Measurements from ENCODE around the gene MTURN.

The MTURN gene

GRCh38 chr7:30162622-30163124, 27.9 kb downstream of the MTURN start:
- DNase-seq = no peak

- peak; percentile 68 to 76 for DNase-seq
These were observed 28.6 kb downstream of the MTURN start for GRCh38 chr7:30163231-30163894.

DNA sequence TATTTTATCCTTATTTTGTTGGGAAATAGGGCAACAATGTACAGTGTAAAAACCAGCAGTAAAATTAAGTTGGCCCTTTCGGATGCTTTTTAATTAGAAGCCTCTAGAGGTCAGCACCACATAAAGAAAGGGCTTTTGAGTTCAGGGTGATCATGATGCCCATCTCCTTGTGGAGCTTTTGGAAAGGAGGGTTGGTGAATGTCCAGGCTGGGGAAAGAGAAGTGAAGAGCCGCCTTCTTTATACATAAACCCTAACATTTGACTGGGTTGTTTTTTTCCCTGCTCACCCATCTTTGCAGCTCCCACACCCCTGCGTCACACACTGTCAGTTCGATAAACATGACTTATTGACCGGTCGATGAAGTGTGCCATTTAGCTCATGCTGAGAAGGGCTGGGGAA, 29.8 kb downstream of the MTURN start:
- DNase-seq = peak; percentile 91 to 96

DNA sequence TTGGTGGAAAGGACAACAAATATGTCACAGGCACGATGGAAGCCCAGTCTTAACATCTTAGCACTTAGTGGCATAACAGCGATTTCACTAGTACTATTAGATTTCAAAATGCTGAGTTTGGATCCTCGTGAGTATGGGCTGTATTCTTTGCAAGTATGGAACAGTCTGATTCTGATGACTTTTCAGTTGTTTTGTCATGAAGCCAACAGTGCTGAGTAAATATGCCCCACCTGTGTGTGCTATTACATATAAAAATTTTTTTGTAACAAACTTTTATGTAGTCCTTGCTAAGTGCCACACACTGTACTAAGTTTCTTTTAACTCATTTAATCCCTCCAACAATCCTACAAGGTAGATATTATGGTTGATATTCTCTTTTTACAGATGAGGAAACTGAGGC, 30.8 kb downstream of the MTURN start:
- no peak for DNase-seq

GRCh38 chr7:30166155-30166840, 31.5 kb downstream of the MTURN start:
- DNase-seq = no peak

- DNase-seq = no peak
These were observed 32.1 kb downstream of the MTURN start for GRCh38 chr7:30166841-30167235.

DNA sequence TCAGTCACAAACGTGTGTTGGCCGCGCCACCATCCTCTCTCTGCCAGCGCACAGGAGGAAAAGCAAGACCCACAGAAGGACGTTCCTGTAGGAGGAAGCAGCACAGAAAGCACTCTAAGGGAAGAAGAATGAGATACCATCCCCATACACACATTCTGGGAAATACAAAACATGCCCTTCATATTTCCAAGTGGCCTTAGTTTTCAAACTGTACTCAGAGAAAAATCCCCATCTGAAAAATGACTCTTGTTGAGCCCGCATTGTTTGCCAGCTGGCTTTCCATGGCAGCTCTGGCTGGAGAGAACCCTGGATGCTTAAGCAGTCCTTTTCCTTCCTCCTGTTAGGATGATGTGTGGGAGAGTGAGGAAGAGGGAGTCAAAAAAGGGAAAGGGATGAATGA, 33.1 kb downstream of the MTURN start:
- DNase-seq = no peak

- no peak for DNase-seq
These were observed 34.2 kb downstream of the MTURN start for GRCh38 chr7:30168835-30169573.

DNA sequence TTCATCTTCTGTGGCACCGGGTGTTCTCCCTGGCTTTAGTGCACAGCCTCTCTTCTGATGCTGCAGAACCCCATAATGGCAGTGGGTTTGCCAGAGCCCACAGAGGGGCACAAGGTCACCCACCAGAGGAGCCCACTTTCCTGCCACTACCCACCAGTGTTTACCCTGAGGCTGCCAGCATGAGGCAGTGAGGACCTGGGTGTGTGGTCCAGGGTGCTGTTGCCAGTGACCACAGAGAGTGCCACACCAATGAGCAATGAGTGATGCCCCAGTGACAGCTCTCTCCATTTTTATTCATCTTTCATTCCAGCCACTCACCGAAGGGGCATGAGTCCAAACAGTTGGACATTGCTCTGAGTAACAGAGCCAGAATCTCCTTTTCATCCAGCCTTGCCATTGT, 34.8 kb downstream of the MTURN start:
- DNase-seq = no peak

GRCh38 chr7:30170476-30171205, 35.9 kb downstream of the MTURN start:
- no peak for DNase-seq

- DNase-seq = no peak
These were observed 37.1 kb downstream of the MTURN start for GRCh38 chr7:30171766-30172447.

GRCh38 chr7:30172451-30172850, 37.7 kb downstream of the MTURN start:
- DNase-seq = no peak

GRCh38 chr7:30173058-30173897, 38.5 kb downstream of the MTURN start:
- no peak for DNase-seq

GRCh38 chr7:30175180-30175579, 40.4 kb downstream of the MTURN start:
- no peak for DNase-seq

- DNase-seq = no peak
These were observed 40.9 kb downstream of the MTURN start for GRCh38 chr7:30175636-30176147.

DNA sequence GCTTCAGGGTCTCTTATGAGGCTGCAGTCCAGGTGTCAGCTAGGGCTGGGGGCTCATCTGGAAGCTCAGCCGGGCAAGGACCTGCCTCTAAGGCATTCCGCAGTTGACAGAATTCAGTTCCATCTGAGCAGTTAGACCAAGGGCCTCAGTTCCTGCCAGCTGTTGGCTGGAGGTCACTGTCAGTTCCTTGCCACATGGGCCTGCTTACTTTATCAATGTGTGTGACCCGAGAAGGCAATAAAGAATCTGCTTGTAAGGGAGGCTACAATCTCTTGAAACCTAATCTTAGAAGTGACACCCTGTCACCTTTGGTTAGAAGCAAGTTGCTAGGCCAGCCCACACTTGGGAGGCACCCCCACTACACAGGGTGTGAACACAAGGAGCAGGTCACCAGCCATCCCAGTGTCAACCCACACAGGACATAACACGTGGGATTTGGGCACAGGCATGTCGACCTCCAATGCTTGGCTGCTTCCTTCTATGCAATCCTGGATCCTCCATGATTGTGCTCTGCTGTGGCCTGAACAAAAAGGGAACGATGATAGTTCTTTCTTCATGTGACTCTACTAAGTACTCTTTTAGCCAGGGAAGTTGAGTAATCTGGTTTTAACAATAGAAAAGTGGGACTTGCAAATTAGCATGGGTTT, 41.8 kb downstream of the MTURN start:
- no peak for DNase-seq

DNA sequence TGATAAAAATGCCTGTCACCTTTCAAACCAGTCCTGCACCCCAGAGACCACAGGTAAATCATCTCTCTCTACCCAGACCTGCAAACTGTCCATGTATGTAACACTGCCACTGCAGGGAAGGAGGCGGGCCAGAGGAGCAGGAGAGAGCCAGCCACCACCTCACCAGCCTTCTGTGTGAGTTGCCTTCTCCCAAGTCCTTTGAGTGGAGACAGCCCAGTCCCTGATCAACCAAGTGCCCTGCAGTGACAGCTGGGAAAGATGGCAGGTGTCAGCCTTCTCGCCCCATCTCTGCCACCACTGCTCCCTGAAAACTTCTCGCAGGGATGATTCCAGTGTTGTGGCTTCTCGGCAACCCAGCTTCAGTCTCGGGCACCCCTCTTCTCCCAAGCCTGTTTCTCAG, 42.4 kb downstream of the MTURN start:
- DNase-seq = no peak

DNA sequence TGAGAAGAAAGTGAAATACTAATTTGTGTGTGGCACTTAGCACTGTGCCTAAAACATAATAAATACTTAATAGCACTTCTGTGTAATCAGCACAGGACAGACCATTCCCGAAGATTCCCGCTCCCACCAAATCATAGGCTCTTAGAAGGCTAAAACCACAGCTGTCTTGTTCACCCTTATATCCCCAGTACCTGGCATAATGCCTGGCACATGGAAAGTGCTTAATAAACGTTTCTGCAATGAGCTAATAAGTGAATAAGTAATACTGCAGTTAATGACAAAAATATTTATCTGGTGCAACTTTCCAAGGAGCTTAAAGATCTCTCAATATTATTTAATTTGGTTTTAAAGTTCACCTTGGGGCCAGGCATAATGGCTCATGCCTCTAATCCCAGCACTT, 43.2 kb downstream of the MTURN start:
- no peak for DNase-seq

DNA sequence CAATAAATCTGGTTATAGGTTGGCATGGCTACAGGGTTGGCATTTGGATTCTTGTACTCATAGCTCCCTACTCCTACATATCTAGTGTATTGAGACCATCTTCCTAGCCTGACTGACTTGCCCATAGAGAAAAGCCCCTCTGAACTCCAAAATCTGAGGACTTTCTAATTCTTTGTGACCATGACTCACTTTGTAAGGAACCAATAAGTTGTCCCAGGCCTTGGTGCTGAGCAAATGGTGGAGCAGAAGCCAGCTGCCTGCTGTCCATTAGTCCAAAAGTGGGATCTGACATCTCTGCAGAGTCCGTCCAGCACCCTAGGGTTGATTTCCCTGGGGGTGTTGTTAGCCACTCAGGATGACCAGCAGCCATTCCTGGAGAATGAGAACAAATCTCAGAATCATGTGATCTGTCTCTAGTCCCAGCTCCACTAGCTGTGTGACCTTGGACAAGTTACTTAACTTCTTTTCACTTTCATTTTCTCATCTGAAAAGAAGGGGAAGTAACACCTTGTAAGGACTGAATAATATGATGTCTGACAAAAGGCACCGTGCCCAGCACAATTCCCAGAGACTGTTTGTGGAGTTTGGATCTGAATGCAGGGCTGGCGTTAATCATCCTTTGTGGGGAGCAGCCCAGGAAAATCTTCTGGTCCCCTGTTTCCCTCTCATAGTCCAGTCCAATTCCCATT, 44.1 kb downstream of the MTURN start:
- no peak for DNase-seq

- no peak for DNase-seq
These were observed 45.9 kb downstream of the MTURN start for GRCh38 chr7:30180718-30181117.
